SU-DHL-6 (cell line): ENCODE measurements around the gene DCN.

ENCODE experiments used
- H2AFZ ChIP-seq: fragments of 200-600 bp; sonication (generic); 2 replicates; pipeline ENCODE4 v1.6.1; 2014; ENCODE audit warnings: low read depth, mild to moderate bottlenecking, moderate library complexity, mixed read lengths, antibody characterized with exemption, low read length; ENCODE audit not compliant: severe bottlenecking
- H3F3A ChIP-seq: fragments of 200-600 bp; shearing (Covaris generic); 2 replicates; pipeline ENCODE4 v1.6.0; 2016; ENCODE audit warnings: antibody characterized with exemption, mild to moderate bottlenecking; ENCODE audit not compliant: insufficient read depth
- H3K27ac ChIP-seq: fragments of 200-600 bp; sonication (generic); 2 replicates; pipeline ENCODE4 v1.5.1; 2016; ENCODE audit warnings: low read depth, mild to moderate bottlenecking, low read length, moderate library complexity, mixed read lengths
- H3K27me3 ChIP-seq: fragments of 200-600 bp; sonication (generic), shearing (Covaris generic); 2 replicates; pipeline ENCODE4 v1.6.0; 2014; ENCODE audit warnings: mild to moderate bottlenecking, low read length
- H3K36me3 ChIP-seq: fragments of 200-600 bp; sonication (generic); 2 replicates; pipeline ENCODE4 v1.6.1; 2014; ENCODE audit warnings: mild to moderate bottlenecking, low read length, mixed read lengths
- H3K4me2 ChIP-seq: fragments of 300-600, 200-600 bp; shearing (Covaris generic), sonication (generic); 2 replicates; pipeline ENCODE4 v1.6.0; 2014; ENCODE audit warnings: low read length, low read depth, mild to moderate bottlenecking; ENCODE audit not compliant: poor library complexity, severe bottlenecking
- H3K4me3 ChIP-seq: fragments of 200-600 bp; sonication (generic); 2 replicates; pipeline ENCODE4 v1.5.1; 2014; ENCODE audit warnings: antibody characterized with exemption, low read length, mild to moderate bottlenecking, mixed read lengths; ENCODE audit not compliant: insufficient read depth, poor library complexity, severe bottlenecking
- H3K79me2 ChIP-seq: fragments of 200-600 bp; sonication (generic); 2 replicates; pipeline ENCODE4 v1.6.1; 2014; ENCODE audit warnings: mild to moderate bottlenecking, low read length, moderate library complexity; ENCODE audit not compliant: insufficient read depth
- H3K9ac ChIP-seq: fragments of 200-600 bp; sonication (generic); 2 replicates; pipeline ENCODE4 v1.7.0; 2014; ENCODE audit warnings: mild to moderate bottlenecking, low read length
- H3K9me2 ChIP-seq: fragments of 200-600 bp; sonication (generic); replicated peaks from 2 replicates; pipeline ENCODE4 v1.6.1; 2014; ENCODE audit warnings: low read length; ENCODE audit not compliant: insufficient read depth
- H3K9me3 ChIP-seq: fragments of 200-600 bp; sonication (generic); 2 replicates; pipeline ENCODE4 v1.6.1; 2014; ENCODE audit warnings: low read length, mixed read lengths; ENCODE audit not compliant: insufficient read depth
- H4K20me1 ChIP-seq: fragments of 200-600 bp; sonication (generic); 2 replicates; pipeline ENCODE4 v1.6.1; 2014; ENCODE audit warnings: low read depth, mild to moderate bottlenecking, antibody characterized with exemption, low read length, moderate library complexity, mixed read lengths
- EZH2phosphoT487 ChIP-seq: fragments of 200-600 bp; sonication (generic), shearing (Covaris generic); conservative IDR thresholded peaks from 2 replicates; pipeline ENCODE4 v1.6.1; 2018; ENCODE audit warnings: mild to moderate bottlenecking, antibody characterized with exemption, low read length, moderate library complexity, mixed read lengths
- TF ChIP-seq, protein P1 (sequence below): fragments of 200-600 bp; sonication (generic); IDR thresholded peaks from one replicate; pipeline ENCODE4 v1.5.1; 2017; ENCODE audit warnings: antibody characterized with exemption, mild to moderate bottlenecking, low read length, moderate library complexity; ENCODE audit not compliant: insufficient read depth, poor library complexity, severe bottlenecking

The DCN gene

DNA sequence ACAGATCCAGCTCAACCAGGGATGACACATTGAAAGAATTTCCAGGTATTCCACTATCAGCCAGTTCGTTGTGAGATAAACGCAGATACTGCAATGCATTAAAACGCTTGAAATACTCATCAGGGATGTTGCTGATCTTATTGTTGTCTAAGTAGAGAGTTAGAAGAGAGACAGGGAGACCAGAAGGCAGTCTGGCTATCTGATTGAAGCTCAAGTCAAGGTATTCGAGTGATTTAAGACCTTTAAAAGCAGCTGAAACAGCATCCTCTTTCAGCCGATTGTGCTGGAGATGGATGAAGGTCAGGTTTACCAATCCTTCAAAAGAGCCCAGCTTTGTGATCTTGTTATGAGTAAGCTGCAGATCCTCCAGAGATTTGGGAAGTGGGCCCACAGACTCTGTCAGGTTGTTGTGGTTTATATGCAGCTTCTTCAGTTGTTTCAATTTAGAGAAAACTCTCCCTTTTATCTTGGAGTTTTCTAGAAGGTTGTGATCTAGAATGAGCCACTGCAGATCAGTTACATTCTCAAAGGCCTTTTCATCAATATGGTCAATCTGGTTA lies 74.3 kb downstream of the DCN start:
- no peaks in the 10 kb centered on the region for H3K36me3 ChIP-seq
- H3K4me2 ChIP-seq = no peak overlapping the region
- H3K9ac ChIP-seq = no peak overlapping the region
- no peak overlapping the region for H3K4me3 ChIP-seq
- no peaks in the 10 kb centered on the region for H4K20me1 ChIP-seq
- H3K27me3 ChIP-seq = no peaks in the 10 kb centered on the region
- no peaks in the 10 kb centered on the region for H3K9me3 ChIP-seq
- H3K27ac ChIP-seq = no peak overlapping the region
- no peaks in the 10 kb centered on the region for H3K9me2 ChIP-seq
- no peaks in the 10 kb centered on the region for H3F3A ChIP-seq
- no peak overlapping the region for H2AFZ ChIP-seq
- H3K79me2 ChIP-seq = no peaks in the 10 kb centered on the region
- TF ChIP-seq, protein P1, sequence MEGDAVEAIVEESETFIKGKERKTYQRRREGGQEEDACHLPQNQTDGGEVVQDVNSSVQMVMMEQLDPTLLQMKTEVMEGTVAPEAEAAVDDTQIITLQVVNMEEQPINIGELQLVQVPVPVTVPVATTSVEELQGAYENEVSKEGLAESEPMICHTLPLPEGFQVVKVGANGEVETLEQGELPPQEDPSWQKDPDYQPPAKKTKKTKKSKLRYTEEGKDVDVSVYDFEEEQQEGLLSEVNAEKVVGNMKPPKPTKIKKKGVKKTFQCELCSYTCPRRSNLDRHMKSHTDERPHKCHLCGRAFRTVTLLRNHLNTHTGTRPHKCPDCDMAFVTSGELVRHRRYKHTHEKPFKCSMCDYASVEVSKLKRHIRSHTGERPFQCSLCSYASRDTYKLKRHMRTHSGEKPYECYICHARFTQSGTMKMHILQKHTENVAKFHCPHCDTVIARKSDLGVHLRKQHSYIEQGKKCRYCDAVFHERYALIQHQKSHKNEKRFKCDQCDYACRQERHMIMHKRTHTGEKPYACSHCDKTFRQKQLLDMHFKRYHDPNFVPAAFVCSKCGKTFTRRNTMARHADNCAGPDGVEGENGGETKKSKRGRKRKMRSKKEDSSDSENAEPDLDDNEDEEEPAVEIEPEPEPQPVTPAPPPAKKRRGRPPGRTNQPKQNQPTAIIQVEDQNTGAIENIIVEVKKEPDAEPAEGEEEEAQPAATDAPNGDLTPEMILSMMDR = no peak
- TF ChIP-seq EZH2phosphoT487 = no peak

DNA sequence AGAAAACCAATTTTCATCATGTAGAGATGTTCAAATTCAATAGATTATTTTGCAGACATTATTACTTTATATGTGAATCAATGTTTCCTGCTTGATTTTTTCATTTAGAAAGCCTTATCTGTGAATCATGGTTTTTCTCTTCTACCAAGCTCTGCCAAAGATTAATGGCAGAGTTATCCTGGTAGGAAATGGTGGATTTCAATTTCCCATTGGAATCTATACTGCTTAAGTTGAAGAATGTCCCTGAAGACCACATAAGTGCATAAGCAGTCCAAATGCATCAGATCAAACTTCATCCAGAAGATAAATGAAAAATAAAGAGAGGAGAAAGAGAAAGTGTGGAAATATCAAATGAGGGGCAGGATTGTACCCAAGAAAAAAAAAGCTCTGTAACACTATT lies 76.3 kb downstream of the DCN start:
- Histone ChIP-seq H3F3A (no peaks in the 10 kb centered on the region), H3K9me2 (no peaks in the 10 kb centered on the region), H2AFZ (no peak overlapping the region), H3K27ac (no peak overlapping the region), H3K9me3 (no peaks in the 10 kb centered on the region), H3K27me3 (no peaks in the 10 kb centered on the region), H3K9ac (no peak overlapping the region), H4K20me1 (no peaks in the 10 kb centered on the region), H3K4me2 (no peak overlapping the region), H3K36me3 (no peaks in the 10 kb centered on the region), H3K79me2 (no peaks in the 10 kb centered on the region), H3K4me3 (no peak overlapping the region)
- no peak for TF ChIP-seq EZH2phosphoT487
- TF ChIP-seq, protein P1 = no peak

DNA sequence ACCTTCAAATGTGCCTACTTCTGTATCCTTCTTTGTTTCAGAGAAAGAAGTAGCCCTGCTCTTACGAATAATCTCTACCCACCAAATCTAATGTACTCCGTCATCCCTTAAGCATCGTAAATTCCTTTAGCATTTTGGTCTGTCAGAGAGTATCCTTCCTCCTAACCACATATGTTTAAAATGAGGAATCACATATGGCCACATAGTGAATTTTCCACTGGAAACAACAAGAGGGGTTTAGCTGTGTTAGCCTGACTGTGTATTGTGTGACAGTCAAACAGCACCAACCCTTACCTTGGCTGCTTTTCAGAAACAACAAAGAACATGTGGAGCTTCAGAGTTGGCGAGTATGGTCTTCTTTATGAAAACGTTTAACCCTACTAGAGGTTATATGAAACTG lies 76.8 kb downstream of the DCN start:
- Histone ChIP-seq H3F3A (no peaks in the 10 kb centered on the region), H3K79me2 (no peaks in the 10 kb centered on the region), H3K9ac (no peak overlapping the region), H3K9me2 (no peaks in the 10 kb centered on the region), H3K4me3 (no peak overlapping the region), H3K27me3 (no peaks in the 10 kb centered on the region), H2AFZ (no peak overlapping the region), H3K27ac (no peak overlapping the region), H4K20me1 (no peaks in the 10 kb centered on the region), H3K4me2 (no peak overlapping the region), H3K36me3 (no peaks in the 10 kb centered on the region), H3K9me3 (no peaks in the 10 kb centered on the region)
- no peak for TF ChIP-seq EZH2phosphoT487
- TF ChIP-seq, protein P1 = no peak
